Effector CD4-positive, alpha-beta T cell (primary cell): ENCODE data around the gene ANKMY1.

Experiments used
- DNase-seq: peaks from one replicate; pipeline ENCODE4 v3.0.0-alpha.2; 2020

ANKMY1 gene

DNA sequence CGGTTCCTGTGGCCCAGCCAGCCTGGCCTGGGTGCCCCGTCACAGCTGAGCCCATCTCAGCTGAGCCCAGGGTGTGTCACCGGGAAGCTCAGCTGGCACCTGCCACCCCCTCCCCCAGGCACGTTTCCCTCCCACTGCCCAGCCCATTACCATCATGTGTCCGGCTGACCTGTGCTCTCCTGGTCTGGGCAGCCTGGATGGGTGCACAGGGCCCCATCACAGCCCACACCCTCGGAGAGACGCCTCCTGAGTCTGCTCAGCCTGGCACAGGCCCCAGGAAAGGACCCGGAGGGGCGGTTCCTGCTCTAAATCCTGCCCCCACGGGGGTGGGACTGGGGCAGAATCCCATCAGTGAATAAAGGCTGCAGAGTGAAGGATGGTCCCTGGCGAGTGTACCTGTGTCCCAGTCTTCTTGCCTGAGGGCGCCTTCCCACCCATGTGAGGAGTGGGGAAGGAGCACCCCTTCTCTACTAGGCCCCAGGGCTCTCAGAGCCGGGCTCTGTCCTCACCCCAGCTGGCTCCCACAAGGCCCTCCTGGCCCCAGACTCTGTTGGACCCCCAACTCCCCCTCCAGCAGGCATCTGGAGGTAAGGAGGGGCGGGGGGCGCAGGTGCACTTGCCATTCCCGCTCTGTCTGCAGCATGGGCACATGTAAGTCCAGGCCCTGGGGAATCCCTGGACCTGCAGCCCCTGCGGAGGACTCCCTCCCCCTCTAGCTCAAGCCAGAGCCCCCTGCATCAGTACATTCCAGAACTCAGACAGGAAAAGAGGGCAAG lies 101.2 kb downstream of the ANKMY1 start:
- DNase-seq: no peak

DNA sequence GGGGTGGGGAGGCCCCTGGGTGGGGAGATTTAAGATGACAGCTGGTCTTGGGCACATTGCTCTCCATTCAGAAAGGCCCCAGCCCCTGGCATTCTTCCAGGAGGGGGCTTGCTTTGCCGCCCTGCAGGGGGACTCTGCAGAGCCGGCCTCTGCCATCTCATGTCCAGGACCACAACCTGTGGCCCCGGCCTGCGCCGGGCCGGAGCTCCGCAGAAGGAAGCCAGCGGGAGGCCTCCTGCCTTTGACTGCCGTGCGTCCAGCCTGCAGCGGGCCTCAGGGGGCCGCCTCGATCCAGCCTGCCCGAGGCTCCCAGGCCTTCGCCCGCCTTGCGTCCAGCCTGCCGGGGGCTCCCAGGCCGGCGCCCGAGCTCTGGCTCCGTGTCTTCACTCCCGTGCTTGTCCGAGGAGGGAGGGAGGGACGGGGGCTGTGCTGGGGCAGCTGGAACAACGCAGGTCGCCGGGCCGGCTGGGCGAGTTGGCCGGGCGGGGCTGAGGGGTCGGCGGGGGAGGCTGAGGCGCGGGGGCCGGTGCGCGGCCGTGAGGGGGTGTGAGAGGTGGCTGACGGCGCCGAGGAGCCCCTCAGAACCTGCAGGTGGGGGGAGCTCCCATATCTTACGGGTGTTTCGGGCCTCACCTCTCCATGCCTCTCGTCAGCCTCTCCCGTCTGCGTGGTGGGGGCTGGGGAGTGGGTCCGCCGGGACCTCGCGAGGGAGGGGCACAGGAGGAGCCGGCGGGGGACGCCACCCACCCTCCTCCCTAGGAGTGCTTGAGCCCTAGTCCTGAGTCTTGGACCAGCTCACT lies 101.9 kb downstream of the ANKMY1 start:
- no peak for DNase-seq

DNA sequence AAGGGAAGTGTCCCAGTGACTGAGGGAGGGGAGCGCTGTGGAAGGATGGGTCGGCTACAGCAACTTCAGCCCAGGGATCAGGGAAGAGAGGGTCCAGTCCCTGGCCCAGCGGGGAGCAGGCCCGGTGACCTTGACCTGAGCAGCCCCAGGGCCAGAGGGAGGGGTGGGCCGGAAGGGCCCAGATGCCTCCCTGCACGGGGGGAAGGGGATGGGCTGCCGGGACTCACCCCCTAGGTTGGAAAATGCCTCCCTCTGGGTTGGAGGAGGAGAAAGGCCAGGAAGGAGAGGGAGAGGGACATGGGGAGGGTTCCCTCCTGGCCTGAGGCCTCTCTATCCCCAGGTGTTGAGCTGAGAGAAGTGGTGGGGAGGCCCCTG lies 102.5 kb downstream of the ANKMY1 start:
- no peak for DNase-seq

DNA sequence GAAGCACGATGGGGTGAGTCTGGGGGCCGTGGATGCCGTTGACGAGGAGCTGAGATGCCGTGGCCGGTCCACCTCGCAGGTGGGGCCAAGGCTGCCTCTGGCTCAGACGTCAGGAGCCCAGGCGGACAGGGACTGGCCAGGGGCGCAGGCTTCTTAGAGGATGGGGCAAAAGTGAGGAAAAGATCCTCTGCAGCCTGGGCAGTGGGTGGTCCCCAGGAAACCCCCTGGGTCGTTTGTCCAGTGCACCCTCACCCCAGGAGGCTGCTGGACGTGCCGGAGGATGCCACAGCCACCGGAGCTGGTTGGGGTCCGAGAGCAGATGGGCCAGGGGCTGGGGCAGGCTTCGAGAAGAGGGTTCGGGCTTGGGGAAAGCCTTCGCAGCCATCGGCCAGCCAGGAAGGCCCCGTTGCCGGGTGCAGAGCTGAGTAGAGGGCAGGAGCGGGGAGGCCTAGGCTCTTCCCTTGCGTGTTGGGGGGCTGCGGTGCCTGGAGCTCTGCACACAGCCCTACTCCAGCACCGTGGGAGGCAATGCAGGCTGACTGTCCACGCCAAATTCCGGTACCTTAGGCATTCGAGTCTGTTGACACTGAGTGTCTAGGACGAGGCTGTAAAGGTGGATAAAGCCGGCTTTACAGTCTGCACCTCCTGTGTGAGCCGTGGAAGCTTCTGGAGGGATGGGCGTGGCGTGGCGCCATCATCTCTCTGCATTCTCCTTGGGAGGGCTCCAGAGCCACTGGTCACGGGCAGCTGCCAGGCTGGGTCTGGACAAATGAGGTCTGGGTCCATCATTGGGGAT lies 103.5 kb downstream of the ANKMY1 start:
- no peak for DNase-seq

DNA sequence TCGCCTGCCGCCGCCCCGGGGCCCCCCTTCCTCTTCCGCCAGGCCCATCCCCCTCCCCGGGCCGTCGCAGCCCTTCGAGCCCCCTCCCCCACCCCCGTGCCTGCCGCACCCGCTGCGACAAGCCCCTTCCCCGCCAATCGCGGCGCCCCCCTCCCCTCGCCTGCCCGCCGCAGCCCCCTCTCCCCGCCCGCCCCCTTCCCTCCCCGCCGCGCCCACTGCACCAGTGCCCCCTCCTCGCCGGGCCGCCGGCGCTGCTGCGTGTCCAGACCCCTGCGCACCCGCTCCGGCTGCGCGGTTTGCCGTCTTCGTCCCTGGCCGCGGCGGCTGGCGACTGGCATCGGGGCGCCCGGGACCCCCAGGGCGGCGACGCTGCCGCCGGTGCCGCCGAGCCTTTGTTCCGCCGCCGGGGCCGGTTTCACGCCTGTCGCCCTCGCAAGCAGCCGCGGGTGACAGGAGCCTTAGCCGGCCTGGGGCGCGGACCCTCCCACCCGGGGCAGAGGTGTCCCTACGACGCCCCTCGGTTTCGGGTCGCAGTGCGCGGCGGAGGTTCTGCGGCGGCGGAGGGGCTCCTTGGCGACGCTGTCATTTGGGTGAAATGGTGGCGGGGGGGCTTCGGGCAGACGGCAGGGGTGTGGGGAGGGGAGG lies 104.2 kb downstream of the ANKMY1 start:
- no peak for DNase-seq

DNA sequence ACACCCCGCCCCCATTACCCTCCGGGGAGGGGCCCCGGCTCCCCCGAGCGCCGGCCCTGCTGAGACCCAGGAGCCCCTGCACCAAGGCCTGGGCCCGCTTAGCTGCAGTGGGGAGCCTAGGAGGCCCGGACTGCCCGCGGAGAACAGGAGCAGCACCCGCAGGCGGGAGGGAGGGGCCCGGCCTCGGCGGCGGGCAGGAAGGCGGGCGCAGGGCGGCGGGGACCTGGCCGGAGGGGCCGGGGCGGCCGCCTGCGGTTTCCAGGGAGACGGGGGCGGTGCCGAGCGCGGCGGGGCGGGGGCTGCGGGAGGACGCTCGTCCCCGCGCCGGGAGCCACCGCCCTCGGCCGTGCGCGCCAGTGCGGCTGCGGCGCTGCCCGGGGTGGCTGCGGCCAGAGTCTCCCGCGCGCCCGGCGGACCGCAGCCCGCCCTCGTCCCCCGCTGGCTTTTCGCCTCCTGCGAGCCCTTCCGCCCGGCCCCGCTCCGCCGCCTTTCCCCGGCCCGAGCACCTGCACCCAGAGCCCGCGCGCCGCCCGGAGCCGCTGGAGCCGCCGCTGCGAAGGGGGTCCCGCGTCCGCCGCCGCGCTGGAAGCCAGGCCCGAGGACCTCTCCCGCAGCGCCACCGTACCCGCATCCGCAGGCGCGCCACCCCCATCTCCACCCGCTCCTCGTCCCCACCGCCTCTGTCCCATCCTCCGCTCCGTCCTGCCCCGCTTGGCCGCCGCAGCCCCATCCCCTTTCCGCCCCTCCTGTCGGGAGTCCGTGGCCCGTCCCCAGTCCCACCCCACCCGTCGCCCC lies 105.1 kb downstream of the ANKMY1 start:
- DNase-seq: no peak

DNA sequence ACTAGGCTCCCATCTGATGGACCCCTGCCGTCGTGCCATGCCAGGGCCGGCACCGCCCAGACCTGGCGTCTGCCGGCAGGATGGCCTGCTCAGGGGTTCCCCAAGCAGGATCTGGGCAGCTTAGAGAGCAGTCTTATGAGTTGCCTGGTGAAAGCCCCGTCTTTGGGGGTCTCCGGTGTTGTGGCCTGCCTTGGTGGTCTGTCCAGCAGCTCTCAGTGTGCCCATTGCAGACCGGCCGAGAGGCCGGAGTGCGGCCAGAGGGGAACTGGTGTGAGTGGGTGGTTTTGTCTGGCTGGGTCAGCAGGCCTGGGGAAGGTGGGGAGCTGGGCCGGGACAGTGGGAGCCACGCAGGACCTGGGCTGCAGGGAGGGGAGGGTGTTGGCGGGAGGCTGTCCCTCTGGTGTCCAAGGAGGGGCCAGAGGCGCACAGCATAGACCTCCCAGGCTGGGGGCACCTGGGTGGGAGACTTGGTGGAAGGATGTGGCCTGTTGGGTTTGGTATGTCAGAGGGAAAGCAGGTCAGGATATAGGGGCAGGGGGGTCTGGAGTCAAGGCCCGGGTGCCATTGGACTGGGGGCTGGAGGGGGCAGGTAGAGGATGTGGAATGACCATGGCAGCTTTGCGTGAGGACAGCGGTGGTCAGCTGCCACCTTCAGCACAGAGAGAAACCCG lies 105.9 kb downstream of the ANKMY1 start:
- no peak for DNase-seq

DNA sequence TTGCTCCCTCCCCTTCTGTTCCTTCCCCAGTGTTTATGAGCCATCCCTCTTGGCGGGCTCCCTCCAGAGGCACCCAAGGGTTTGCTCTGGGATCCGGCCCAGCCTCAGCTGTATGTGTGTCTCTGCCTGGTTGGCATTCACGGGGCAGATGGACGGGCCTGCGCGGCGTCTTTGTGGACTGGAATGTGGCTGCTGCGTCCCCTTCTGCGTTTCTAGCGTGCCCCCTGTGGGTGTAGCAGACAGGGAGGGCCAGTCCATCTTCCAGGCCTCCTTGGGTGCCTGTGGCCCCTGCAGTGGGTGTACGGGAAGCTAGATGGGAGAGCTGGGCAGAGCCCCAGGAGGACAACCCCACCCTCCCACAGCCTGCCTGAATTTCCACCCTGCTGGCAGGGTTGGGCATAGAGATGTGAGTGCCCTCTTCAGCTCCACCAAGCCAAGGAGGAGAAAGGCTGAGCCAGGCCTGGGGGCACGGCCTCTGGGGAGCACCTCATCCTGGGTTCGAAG lies 106.6 kb downstream of the ANKMY1 start:
- no peak for DNase-seq

DNA sequence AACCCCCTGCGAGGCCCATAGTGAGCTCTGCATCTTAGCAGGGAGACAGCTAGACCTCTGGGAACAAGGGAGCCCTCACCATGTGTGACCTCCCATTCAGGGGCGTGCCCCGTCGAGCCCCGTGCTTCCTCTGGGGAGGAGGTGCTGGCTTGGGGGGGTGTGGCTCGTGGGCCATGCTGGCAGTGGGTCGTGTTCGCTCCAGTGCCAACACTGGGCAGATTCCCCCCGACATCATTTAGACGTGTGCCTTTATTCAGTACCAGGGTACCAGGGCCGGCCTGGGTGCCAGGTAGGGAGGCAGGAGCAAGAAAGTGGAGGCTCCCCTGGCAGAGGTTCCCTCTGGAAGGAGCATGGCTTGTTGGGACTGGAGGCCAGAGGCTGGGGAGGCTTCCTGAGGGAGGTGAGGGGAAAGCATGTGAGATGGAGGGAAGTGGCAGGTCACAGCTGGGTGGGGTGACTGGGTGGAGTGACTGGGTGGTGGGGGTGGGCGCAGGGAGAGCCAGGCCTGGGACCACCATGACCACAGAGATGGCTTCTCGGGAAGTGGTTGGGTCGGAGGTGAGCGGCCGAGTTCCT lies 107.2 kb downstream of the ANKMY1 start:
- no peak for DNase-seq

DNA sequence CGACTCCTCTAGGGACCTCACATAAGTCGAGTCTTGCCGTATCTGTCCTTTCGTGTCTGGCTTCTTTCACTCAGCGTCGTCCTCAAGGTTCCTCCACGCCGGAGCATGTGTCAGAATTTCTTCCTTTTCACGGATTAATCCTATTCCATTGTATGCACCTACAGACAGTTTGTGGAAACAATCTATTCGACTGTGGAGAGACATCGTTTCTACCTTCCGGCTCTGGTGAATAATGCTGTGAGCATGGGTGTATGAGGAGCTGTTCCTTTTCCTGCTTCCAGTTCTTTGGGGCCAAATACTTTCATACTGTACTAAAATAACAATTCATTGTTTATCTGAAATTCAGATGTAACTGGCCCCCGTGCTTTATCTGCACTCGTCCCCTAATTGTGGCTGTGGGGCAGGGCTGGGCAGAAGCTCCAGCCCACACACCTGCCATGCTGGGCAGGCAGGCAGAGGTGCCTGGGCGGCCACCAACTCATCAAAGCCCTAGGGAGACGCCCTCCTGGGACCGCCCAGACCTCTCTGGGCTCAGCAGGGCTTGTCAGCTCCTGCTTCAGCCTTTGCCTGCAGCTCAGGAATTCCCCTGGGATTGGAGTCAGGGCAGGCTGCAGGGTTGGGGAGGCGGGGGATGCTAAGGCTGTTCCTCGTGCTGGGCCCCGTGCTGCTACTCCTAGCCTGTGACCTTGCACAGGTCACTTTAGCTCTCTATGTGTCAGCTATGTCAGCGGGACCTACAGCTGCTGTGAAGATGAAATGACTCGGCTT lies 107.8 kb downstream of the ANKMY1 start:
- DNase-seq: no peak

DNA sequence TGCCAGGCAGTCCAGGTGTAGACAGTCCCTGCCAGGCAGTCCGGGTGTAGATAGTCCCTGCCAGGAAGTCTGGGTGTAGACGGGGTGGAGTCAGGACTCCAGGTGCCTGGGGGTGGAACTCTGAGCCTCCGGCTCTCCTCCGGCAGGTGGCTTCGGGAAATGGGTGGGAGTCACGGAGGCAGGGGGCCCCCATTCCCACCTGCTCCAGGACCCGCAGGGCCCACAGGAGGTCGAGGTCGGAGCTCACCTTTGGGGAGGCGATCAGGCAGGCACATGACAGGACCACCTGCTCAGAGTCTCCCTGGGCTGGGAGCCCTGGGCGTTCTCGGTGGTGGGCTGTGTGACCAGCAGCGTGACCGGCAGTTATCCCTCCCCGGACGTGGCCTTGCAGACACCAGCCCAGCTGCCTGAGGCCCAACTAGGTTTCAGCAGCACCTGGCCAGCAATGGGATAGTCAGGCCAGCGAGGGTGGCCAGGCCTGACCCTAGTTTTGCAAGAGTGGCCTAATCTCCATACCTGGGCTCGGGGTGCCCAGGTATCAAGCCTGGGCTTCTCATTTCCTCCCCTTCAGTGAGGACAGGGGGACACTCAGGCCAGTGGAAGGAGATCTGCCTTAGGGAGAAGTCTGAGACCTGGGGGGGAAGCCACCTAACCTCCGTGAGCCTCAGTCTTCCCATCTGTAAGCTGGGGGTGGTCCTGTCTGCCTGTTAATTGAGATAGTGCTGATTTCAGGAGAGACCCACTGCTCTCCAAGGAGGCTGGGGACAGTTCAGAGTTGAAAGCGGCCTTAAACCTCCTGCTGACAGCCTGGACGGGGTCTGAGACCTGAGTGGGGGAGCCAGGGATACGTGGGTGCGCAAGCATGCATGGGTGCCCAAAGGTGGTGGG lies 109.2 kb downstream of the ANKMY1 start:
- no peak for DNase-seq

DNA sequence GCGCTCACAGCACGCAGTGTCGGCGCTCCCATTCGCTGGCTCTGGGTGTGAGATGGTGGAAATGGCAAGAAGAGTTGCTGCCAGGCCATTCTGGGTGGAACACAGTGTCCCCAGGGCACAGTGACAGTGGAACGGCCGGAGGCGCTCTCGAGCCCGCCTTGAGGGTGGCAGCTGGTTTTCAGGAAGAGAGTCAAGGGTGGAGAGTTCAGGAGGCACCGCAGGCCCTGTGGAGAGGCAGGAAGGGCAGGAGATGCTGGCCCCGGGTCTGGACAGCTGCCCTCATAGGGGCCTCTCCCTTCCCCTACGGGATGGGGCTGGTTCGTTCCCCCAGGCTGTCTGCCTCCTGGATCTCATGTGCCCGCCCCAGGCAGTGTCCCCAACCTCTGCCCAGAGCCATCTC lies 109.9 kb downstream of the ANKMY1 start:
- DNase-seq: no peak

DNA sequence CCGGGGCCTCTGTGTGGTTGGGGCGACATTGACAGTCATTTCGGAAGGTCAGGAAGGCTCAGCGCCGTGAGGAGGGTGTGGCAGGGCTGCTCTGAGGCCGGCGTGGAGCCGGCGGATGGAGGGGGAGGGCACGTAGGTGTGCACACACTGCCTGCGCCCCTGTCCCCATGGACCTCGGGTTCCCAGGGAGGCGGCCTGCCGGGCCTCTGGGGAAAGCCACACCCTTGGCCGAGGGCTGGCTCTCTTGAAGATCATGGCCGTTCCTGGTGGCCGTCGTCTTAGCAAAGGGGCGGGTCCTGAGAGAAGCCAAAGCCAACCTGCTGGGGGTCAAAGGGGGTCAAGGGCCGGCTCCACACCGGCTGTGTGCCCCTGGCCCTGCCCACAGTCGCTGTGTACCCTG lies 110.5 kb downstream of the ANKMY1 start:
- no peak for DNase-seq

DNA sequence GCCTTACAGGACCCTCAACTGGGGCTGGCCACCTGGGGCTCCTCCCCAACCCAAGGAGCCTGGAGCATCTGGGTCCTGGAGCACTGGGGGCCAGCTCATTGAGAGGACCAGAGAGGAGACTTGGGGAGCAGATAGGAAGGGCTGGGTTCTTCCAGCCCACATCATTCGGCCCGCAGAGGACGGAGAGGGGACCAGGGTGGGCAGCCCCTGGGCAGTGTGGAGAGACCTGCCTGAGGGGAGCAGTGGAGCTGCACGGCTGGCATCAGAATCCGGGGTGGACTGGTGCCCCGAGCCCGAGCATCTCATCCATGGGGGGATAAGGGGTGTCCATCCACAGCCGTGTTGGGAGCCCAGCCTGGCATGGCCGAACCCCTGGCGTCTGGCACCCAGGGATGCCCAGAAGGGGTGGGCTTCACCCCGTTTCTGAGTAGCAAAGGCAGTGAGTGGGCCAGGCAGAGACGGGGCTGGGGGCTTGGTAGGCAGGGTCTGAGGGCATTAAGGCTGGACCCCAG lies 111.1 kb downstream of the ANKMY1 start:
- no peak for DNase-seq

DNA sequence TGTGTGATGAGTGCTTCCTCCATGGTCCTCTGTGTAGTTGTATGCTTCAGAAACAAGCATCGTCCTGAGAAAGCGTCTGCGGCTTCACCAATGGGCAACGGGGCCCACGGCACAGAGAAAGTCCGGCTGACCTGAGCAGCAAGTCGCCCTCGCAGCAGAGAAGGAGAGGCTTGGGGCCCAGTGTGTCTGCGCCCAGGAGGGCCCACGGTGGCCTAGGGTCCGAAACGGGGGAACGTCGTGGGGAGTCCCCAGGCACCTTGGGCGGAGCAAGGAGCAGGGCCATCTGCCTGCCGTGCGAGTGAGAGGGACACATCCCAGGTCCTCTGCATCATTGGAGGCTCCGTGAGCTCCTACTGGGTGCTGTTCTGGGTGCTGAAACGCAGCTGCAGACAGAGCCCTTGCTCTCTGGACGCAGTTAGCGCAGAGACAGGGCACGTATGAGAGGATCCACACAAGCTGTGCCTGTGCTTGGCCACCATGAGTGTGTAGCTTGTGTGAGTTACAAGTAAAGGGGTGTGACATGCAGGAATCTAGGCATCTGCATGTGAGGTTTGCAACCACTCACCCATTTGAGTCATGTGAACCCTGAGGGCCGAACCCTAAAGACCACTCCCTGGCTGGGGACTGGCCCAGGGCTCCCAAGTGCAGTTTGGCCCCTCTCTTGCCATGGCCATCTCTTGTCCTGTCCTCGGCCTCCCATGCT lies 111.7 kb downstream of the ANKMY1 start:
- DNase-seq: no peak

DNA sequence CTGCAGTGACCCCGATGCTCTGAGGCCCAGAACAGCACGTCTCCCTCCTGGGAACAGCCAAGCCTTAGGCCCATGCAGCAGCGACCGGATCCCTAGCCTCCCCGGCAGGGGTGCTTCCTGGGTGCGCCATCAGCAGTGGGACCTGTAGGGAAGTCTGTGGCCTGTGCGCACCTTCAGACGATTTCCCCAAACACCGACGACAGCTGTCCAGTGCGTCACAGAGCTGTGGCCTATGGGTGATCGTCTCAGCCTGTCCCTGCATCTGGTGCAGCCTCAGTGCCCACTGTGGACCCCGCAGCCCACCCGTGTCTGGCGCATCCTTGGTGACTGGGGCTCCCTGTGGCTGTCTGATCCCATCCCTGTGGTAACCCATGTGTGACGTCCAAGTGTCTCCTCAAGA lies 113.3 kb downstream of the ANKMY1 start:
- DNase-seq: no peak

DNA sequence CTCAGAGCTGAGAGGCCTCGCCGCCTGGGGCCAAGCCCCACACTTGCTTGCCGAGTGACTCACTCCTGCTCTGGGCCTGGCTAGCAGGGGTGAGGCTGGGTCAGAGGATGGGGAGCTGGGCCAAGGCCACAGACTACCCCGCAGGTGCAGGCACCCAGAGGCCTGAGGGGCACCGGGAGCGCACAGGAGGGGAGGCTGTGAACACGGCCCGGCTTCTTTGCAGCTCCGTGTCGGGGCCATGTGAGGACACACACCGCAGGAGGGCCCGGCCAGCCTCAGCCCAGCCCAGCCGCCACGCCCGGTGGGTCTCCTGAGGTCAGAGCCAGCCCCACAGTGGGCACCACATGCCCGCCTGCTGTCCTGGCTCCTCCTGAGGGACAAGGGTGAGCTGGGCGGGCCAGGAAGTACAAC lies 113.9 kb downstream of the ANKMY1 start:
- DNase-seq: no peak
